ENCODE measurements around the gene KRT28.
"Not testable (repeated sequence)": the region's sequence is repeated elsewhere in the genome, so short reads cannot be mapped to it uniquely, and the experiment has no call there.

KRT28 gene

DNA sequence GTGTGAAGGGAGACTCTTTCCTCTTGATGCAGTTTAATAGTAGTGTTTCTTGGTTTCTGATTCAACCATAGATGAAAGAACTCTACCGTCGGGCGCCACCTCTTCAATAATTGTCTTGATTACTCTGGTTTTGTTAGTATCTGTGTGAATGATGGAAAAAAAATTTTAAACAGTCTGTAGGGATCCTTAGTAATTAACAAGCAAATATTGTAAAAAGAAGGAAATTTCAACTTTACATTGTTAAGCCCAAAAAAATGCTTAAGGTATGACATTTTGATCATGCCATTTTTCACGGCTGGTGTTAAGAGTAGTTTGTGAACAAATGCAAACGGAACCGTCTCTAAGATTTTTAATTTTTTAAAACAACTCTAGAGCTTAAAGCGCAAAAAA lies 18.6 kb upstream of the KRT28 start:
- peak overlapping the region; percentile 80 for H3K27ac ChIP-seq
- TF ChIP-seq, protein P1, sequence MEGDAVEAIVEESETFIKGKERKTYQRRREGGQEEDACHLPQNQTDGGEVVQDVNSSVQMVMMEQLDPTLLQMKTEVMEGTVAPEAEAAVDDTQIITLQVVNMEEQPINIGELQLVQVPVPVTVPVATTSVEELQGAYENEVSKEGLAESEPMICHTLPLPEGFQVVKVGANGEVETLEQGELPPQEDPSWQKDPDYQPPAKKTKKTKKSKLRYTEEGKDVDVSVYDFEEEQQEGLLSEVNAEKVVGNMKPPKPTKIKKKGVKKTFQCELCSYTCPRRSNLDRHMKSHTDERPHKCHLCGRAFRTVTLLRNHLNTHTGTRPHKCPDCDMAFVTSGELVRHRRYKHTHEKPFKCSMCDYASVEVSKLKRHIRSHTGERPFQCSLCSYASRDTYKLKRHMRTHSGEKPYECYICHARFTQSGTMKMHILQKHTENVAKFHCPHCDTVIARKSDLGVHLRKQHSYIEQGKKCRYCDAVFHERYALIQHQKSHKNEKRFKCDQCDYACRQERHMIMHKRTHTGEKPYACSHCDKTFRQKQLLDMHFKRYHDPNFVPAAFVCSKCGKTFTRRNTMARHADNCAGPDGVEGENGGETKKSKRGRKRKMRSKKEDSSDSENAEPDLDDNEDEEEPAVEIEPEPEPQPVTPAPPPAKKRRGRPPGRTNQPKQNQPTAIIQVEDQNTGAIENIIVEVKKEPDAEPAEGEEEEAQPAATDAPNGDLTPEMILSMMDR (conservative IDR thresholded peaks at IDR 0.05), result no peak
- TF ChIP-seq ZFX (IDR thresholded peaks at IDR 0.05), result no peak

DNA sequence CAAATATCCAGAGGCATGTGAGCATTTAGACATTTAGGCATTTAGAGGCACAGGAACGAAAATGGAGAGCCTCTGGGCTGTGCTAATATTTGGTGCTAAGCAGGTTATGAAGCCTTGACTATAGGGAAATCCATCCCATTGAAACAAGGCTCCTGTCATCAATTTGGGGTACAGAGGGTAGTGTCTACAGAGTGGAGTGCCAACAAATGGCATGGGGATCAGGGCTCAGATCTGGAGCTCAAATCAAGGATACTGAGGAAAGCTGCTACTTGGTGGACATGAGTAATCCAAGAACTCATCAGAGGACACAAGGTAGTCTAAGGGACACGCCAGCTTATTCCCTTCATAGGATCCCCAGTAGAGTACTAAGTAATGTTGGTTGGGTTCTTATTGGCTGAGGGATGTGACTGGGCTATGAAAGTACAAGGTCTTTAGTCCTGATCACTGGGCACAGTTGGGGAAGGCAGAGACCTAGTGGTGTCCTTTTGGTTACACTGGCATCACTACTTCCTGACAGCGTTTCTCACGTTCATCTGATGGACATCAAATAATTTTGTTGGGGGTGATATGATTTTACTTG lies 17.4 kb upstream of the KRT28 start:
- H3K27ac ChIP-seq, result no peak overlapping the region
- TF ChIP-seq ZFX (IDR thresholded peaks at IDR 0.05), result no peak
- TF ChIP-seq, protein P1 (conservative IDR thresholded peaks at IDR 0.05), result no peak

DNA sequence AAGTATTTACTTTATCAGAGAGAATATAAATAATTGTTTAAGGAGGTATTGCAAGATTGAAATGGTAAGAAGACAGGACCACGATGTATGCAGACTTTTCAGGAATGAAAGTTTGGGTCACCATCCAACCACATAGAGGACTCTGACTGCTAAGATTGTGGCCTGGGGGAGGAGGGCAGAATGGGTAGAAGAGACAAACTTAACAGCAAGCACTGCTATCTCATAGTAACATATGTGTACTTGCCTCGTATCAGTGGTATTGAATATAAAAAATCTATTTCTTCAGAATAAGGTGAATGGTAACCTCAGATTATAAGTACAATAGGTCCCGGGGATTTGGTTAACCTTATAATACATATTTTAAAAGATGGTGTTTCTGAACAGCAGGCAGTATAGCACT lies 16.8 kb upstream of the KRT28 start:
- H3K27ac ChIP-seq, result no peak overlapping the region
- TF ChIP-seq, protein P1 (conservative IDR thresholded peaks at IDR 0.05), result no peak
- TF ChIP-seq ZFX (IDR thresholded peaks at IDR 0.05), result no peak

DNA sequence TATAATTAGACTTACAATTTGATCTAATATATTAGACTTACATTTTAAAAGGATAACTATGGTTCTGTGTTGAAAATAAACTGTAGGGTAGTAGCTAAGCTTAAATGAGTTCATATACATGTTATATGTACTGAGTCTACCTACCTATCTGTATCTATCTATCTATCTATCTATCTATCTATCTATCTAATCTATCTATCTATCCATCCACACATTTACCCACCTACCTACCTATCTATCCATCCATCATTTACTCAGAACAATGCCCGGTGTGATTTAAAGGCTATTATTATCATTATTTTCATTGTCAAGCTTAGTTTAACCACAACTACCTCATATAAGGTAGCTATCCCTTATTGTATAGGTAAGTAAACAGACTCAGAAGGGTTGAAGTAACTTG lies 15.6 kb upstream of the KRT28 start:
- H3K27ac ChIP-seq, result no peak overlapping the region
- TF ChIP-seq, protein P1 (conservative IDR thresholded peaks at IDR 0.05), result no peak
- TF ChIP-seq ZFX (IDR thresholded peaks at IDR 0.05), result no peak

DNA sequence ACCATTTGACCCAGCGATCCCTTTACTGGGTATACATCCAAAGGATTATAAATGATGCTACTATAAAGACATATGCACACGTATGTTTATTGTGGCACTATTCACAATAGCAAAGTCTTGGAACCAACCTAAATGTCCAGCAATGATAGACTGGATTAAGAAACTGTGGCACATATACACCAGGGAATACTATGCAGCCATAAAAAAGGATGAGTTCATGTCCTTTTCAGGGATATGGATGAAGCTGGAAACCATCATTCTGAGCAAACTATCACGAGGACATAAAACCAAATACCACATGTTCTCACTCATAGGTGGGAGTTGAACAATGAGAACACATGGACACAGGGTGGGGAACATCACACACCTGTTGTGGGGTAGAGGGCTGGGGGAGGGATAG lies 14.9 kb upstream of the KRT28 start:
- not testable (repeated sequence) for H3K27ac ChIP-seq

DNA sequence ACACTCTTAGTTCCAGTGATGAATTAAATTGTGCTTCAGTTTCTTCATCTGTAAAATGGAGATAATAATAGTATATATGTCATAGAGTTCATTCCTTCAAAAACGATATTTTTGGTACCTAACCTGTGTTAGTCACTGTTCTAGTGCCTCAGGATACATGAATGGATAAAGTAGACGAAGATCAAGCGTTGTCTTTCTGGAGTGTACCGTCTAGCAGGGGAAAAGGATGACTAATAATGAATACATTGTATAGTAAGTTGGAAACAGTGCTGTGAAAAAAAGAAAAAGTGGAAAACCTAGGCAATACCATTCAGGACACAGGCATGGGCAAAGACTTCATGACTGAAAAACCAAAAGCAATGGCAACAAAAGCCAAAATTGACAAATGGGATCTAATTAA lies 14.0 kb upstream of the KRT28 start:
- no peak overlapping the region for H3K27ac ChIP-seq
- no peak for TF ChIP-seq ZFX (IDR thresholded peaks at IDR 0.05)
- TF ChIP-seq, protein P1 (conservative IDR thresholded peaks at IDR 0.05), result no peak

DNA sequence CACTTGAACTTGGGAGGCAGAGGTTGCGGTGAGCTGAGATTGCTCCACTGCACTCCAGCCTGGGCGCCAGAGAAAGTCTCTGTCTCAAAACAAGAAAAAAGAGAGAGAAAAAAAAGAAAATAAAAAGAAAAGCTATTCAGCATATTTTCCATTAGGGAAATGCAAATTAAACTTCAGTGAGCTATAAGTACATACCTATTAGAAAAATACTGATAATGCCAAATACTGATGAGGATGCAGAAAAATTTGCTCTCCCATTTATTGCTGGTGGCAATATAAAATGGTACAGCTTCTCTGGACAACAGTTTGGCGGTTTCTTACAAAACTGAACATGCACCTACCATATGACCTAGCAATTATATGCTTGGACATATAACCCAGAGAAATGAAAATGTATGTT lies 12.9 kb upstream of the KRT28 start:
- H3K27ac ChIP-seq, result no peak overlapping the region
- no peak for TF ChIP-seq ZFX (IDR thresholded peaks at IDR 0.05)
- TF ChIP-seq, protein P1 (conservative IDR thresholded peaks at IDR 0.05), result no peak

DNA sequence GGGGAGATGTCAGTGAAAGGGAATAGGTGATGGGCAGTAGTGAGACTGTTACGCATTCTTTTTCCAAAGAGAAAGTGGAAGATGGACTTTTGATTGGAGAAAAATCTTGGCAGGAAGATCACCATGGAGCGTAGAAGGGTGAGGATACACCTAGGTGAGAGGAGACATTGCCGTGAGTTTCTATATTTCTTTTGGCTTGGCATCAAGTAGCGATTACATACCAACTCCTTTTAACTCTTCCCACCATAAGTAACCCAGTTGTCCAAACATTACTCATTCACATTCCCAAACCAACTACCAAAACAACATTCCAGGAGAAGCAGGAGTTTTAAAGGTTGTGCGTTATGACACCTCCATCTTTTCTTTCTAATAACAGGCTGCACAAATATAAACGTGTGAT lies 10.7 kb upstream of the KRT28 start:
- TF ChIP-seq ZFX (IDR thresholded peaks at IDR 0.05), result no peak
- TF ChIP-seq, protein P1 (conservative IDR thresholded peaks at IDR 0.05), result no peak
- H3K27ac ChIP-seq, result no peak overlapping the region

Data from C4-2B (cell line).